Adrenal gland (tissue), 5 donors: ENCODE data around the gene DMD.

Experiments
- POLR2A ChIP-seq, 2 donors: fragments of 450-650 bp; IDR thresholded peaks; one replicate each; pipeline ENCODE4 v1.6.1; 2017; ENCODE audit warnings: antibody characterized with exemption in 2 of 2, mild to moderate bottlenecking in 2 of 2, moderate library complexity in 1 of 2
- TF ChIP-seq, protein P1 (sequence below), 6 experiments: fragments of 450-650 bp in 4 of 6; fragments of 200-600 bp in 2 of 6; sonication (generic) in 1 of 6; IDR thresholded peaks; 1 replicate in 5 of 6; 2 replicates in 1 of 6; pipeline versions ENCODE4 v1.5.1 to v1.8.0; 2016 to 2021; ENCODE audit warnings: antibody characterized with exemption in 6 of 6, mild to moderate bottlenecking in 2 of 6, moderate library complexity in 1 of 6
- donor health status: DM: no; HTN: no; CAD: no.

- TF ChIP-seq POLR2A (IDR thresholded peaks at IDR 0.05): no peak
- TF ChIP-seq, protein P1, sequence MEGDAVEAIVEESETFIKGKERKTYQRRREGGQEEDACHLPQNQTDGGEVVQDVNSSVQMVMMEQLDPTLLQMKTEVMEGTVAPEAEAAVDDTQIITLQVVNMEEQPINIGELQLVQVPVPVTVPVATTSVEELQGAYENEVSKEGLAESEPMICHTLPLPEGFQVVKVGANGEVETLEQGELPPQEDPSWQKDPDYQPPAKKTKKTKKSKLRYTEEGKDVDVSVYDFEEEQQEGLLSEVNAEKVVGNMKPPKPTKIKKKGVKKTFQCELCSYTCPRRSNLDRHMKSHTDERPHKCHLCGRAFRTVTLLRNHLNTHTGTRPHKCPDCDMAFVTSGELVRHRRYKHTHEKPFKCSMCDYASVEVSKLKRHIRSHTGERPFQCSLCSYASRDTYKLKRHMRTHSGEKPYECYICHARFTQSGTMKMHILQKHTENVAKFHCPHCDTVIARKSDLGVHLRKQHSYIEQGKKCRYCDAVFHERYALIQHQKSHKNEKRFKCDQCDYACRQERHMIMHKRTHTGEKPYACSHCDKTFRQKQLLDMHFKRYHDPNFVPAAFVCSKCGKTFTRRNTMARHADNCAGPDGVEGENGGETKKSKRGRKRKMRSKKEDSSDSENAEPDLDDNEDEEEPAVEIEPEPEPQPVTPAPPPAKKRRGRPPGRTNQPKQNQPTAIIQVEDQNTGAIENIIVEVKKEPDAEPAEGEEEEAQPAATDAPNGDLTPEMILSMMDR (IDR thresholded peaks at IDR 0.05): no peak
These were observed 1655.8 kb downstream of the DMD start for GRCh38 chrX:31555506-31555905.
